ENCODE data around the gene ZBTB40. TPM values are rescaled to one million over a fixed set of nuclear protein-coding genes. Genes with fewer than 3 reads are reported as not detected.

The ZBTB40 gene
- total and polyA plus RNA-seq, 9 donors: 8.3 to 26.0 (median 19.1) TPM

DNA sequence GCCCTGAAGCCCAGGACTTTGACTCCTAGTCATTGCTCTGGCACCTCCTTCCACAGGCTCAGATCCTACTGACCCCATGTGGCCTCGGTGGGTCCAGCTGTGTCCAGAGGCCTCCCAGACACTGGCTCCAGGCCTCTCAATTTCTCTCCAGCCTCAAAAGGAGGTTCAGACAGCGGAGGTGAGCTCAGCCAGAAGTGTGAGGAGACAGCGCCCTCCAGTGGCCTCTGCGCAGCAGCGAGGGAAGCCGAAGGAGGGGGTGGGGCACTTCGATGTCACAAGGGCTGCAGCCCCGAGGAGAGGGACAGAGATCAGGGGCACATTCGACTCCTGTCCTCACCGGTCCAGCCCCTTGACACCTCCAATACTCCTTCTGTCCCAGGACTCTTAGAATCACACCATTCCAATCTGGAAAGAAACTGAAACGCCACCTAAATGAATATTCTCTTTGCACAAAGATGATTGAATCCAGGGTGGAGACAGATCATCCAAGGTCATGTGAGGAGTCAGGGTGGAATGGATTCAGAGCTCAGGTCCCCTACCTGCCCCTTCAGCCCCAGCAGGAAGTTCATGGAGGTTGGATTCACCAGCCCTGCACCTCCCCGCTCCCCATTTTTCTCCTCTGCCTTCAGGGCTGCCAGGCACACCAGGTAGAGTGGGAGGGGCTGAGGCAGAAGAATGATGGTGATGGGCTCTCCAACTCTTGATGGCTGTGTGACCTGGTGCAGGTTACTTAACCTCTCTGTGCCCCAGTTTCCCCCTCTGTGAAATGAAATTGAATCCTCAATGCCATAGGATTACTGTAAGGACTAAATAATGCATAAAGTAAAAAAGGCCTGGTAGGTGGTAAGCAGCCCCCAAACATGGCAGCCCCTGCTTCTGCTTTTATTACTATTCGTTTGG, 34.8 kb upstream of the ZBTB40 start:
- H3K4me1 ChIP-seq (ENCODE audit: insufficient read depth): no peaks in the 10 kb centered on the region
- H3K27ac ChIP-seq: no peak overlapping the region
- no peaks in the 10 kb centered on the region for H3K27me3 ChIP-seq
- H3K4me3 ChIP-seq: no peak overlapping the region
- WGBS, 3 donors: 14 to 16% (median 16%) methylated on average over 13 of the region's 13 CpGs
- intact Hi-C loops (cut with DNase I): loop anchor here in 3 of 4 donors (2.0 to 10.0 kb wide), 3 partner anchors 142 to 312 kb away; no protein-coding TSS in a partner anchor
- H3K36me3 ChIP-seq: no peaks in the 10 kb centered on the region
- H3K9me3 ChIP-seq: no peaks in the 10 kb centered on the region
- TF ChIP-seq EP300 (IDR thresholded peaks at IDR 0.05): no peak
- TF ChIP-seq, protein P1, sequence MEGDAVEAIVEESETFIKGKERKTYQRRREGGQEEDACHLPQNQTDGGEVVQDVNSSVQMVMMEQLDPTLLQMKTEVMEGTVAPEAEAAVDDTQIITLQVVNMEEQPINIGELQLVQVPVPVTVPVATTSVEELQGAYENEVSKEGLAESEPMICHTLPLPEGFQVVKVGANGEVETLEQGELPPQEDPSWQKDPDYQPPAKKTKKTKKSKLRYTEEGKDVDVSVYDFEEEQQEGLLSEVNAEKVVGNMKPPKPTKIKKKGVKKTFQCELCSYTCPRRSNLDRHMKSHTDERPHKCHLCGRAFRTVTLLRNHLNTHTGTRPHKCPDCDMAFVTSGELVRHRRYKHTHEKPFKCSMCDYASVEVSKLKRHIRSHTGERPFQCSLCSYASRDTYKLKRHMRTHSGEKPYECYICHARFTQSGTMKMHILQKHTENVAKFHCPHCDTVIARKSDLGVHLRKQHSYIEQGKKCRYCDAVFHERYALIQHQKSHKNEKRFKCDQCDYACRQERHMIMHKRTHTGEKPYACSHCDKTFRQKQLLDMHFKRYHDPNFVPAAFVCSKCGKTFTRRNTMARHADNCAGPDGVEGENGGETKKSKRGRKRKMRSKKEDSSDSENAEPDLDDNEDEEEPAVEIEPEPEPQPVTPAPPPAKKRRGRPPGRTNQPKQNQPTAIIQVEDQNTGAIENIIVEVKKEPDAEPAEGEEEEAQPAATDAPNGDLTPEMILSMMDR (IDR thresholded peaks at IDR 0.05): peak; percentile 73 to 94 (median 75)
- DNase-seq: peak; percentile 70 to 88 (median 80)

DNA sequence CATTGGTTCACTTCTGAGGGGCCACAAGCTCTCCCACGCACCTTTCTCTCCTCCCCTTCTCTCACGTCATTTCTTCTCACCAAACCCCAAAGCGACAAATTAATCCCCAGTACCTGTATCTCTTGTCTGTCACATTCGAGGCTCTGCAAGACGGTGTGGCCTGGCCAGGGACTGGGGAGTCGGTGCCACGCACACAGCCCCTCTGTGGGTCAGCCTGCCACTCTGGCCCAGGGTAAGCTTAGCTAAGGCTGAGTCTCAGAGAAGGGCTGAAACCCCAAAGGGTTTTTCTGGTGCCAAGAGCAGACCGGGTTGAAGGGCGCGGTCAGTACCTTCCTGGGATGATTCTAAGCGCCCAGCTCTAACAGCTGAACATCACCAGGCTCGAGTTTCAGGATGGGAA, 34.2 kb upstream of the ZBTB40 start:
- H3K9me3 ChIP-seq: no peaks in the 10 kb centered on the region
- no peaks in the 10 kb centered on the region for H3K36me3 ChIP-seq
- 86 to 88% (median 87%) methylated on average over 12 of the region's 12 CpGs for WGBS, 3 donors
- DNase-seq: no peak
- TF ChIP-seq, protein P1 (IDR thresholded peaks at IDR 0.05): no peak
- TF ChIP-seq POLR2A (IDR thresholded peaks at IDR 0.05) (no peak), EP300 (IDR thresholded peaks at IDR 0.05) (no peak)
- intact Hi-C loops (cut with DNase I): loop anchor here in 3 of 4 donors (2.0 to 10.0 kb wide), 3 partner anchors 143 to 313 kb away; no protein-coding TSS in a partner anchor
- H3K4me1 ChIP-seq (ENCODE audit: insufficient read depth): no peaks in the 10 kb centered on the region
- no peaks in the 10 kb centered on the region for H3K27me3 ChIP-seq
- no peak overlapping the region for H3K27ac ChIP-seq
- no peak overlapping the region for H3K4me3 ChIP-seq

DNA sequence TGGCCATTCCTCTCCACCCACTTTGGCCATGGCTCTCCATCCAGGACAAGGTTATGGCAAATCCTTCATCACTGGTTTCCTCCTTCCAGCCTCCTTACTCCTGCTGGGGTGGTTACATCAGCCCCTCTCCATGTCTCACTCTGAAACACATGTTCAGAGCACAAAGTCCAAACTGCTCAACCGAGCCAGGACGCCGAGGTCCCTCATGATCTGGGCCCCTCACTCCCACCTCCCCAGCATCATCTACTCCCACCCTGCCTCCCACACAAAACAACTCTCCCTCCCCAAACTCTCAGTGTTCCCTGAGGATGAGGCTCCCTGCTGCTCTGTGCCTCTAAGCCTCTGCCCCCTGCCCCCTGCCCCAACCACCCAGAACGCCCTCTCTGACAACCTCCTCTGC, 33.3 kb upstream of the ZBTB40 start:
- WGBS, 3 donors: 27 to 29% (median 29%) methylated on average over 4 of the region's 4 CpGs
- intact Hi-C loops (cut with DNase I): loop anchor here in 3 of 4 donors (2.0 to 10.0 kb wide), 3 partner anchors 144 to 314 kb away; partner anchors contain the start of gene C1QC (in 1 of the 3)

DNA sequence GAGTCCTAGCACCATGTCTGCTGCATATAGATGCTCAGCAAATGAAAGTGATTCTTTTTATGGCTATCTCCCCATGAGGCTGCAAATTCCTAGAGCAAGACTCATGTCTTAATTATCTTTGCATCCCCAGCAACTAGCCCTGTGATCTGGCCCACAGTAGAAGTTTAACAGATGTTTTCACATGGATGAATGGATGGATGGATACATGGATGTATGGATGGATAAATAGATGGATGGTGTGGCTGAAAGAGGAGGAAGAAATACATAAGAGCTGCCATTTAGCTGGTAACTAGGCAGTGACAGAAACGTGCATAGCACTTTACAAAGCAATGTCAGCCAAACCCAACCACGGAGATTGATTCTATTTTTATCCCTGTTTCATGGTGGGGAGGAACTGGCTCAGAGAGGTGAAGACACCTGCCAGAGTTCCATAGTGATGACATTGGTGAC, 32.7 kb upstream of the ZBTB40 start:
- WGBS, 3 donors: 0 to 2% (median 0%) methylated on average over 2 of the region's 2 CpGs
- H3K27me3 ChIP-seq: no peaks in the 10 kb centered on the region
- no peak for DNase-seq
- intact Hi-C loops (cut with DNase I): loop anchor here in 3 of 4 donors (2.0 to 10.0 kb wide), 3 partner anchors 144 to 314 kb away; partner anchors contain the start of gene C1QC (in 1 of the 3)
- no peaks in the 10 kb centered on the region for H3K4me1 ChIP-seq (ENCODE audit: insufficient read depth)
- H3K4me3 ChIP-seq: no peak overlapping the region
- no peak overlapping the region for H3K27ac ChIP-seq
- H3K36me3 ChIP-seq: no peaks in the 10 kb centered on the region
- no peaks in the 10 kb centered on the region for H3K9me3 ChIP-seq
- TF ChIP-seq, protein P1 (IDR thresholded peaks at IDR 0.05): no peak
- TF ChIP-seq EP300 (IDR thresholded peaks at IDR 0.05): no peak

More for the DNA sequence above, 33.3 kb upstream of the ZBTB40 start:
- TF ChIP-seq POLR2A (IDR thresholded peaks at IDR 0.05) (no peak), EP300 (IDR thresholded peaks at IDR 0.05) (no peak)
- TF ChIP-seq, protein P1 (IDR thresholded peaks at IDR 0.05): no peak
- Histone ChIP-seq H3K36me3 (no peaks in the 10 kb centered on the region), H3K27ac (no peak overlapping the region), H3K27me3 (no peaks in the 10 kb centered on the region), H3K4me1 (ENCODE audit: insufficient read depth) (no peaks in the 10 kb centered on the region), H3K9me3 (no peaks in the 10 kb centered on the region), H3K4me3 (no peak overlapping the region)
- no peak for DNase-seq

Data from ovary (tissue), 9 donors.